ENCODE data around the gene OSBPL3.

The OSBPL3 gene

DNA sequence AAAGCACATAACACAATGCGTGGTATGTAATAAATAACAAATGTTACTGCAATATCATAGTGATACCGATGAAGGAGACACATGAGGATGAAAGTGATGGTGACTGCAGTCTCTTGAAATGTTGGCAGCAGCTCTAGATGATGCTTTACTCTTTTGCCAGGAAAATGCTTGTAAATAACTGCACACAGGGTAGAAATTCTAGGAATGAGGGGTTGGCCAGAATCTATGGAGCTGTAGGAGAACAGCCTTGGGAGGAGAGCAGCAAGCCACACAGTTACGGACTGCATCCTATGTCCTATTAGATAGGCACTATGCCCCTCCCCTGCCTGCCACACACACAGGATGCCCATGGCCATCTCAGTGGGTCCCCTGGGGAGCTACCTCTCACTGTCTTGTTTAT is 125.1 kb downstream of the OSBPL3 start:
- DNase-seq = no peak

DNA sequence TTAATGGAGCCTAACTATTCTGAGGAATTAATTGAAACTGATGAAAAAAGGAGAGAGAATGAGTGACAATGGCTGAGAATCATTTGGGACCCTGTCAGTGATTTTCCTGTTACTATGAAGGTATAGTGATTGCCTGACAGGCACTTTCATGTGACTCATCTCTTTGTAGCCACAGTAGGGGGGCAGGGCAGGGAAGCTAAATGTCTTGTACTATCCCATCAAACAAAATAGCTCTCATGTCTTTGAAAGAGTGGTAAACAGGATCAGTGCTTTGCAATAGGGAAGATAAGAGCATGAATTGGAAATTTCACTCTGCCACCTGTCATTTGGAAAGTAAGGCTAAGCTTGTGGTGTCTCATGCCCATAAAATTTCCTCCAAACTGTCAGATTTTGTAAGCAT is 128.2 kb downstream of the OSBPL3 start:
- peak in 1 of 2 experiments; percentile 16 for DNase-seq

DNA sequence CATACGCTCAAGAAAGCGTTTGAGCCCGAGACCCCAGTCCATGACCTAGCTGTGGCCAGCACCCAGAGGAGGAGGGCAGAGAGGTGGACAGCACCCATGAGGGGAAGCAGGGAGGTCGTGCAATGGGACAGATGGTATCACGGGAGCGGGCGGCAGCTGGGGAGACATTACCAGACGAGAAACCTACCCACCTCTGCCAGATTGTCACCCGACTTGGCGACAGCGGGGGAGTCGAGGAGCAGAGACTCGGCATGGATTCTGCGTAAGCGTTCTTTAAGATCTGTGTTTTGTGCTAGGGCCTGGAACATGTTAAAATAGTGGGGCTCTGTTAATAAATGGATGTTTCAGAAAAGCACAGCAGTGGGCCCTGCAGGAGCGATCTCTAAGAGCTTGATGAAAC is 131.1 kb downstream of the OSBPL3 start:
- no peak for DNase-seq

DNA sequence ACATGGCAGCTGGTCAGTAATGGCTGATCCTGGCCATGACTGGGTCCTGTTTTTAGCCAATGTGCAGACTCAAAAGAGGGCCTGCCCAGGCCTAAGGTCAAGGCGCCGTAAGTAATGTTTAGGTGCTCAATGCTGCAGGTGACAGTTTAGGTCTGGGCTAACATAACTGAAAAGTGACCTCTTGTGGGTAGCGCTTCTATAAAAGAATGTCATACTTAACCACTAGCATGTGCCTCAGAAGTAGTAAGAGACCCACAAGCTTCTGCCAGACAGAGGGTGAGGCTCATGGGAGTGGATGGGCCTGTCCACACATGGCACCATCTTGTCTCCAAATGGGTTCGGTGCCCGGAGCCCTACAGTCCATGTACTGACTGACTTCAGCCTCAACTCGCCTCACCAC is 132.2 kb downstream of the OSBPL3 start:
- no peak for DNase-seq

DNA sequence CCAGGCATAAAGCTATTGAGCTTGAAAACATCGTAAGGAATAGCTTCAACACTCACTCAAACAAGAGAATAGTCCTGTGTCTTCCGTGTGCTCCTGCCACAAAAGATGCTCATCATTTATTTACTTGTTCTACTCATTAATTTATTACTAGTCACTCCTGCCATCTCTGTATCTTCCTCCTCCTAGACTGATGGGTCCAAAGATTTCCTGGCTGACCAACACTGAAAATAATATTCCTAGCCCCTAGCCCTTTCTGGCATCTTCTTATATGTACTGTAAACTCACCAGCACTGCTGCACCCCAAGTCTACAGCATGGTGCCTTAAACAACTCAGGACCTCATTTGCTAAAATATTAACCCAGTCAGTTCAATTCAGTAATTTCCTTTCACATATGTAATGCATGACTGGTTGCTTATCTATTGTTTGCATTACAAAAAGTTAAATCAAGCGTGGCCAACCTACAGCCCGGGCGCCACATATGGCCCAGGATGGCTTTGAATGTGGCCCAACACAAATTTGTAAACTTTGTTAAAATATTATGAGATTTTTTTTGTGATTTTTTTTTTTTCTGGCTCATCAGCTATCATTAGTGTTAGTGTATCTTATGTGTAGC is 136.1 kb downstream of the OSBPL3 start:
- DNase-seq = no peak

DNA sequence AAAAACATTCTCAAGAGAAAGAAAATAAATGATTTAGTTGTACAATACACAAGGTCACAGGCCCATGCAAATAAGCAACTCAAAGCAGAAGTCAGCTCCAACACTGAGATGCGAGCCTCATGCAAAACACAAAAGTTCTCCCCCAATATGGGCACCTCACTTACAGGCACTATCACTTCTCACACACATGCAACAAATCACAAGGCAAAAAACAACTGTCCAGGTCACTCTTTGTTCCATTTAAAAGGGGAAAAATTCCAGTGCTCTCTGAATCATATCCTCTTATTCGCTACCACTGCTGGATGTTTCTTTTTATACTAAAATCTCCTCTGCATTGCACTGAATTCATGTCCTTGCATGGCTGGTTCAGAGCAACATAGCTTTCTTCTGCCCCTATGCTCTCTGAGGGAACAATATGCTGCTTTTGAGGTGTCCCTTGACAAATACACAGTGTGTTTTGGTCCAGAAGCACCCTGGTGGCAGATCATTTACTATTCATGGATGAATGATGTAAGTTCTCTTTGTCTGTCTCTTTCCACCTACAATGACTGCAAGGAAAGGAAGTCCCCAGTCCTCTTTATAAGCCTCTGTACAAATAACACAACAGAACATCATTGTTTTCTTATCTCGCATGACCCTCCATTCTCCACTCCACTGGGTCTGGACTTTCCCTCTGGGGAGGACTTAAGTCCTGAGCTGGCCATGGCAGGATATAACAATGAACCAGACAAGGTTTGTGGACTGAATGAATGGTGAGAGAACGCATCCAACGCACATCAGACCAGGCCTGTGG is 137.3 kb downstream of the OSBPL3 start:
- no peak for DNase-seq

DNA sequence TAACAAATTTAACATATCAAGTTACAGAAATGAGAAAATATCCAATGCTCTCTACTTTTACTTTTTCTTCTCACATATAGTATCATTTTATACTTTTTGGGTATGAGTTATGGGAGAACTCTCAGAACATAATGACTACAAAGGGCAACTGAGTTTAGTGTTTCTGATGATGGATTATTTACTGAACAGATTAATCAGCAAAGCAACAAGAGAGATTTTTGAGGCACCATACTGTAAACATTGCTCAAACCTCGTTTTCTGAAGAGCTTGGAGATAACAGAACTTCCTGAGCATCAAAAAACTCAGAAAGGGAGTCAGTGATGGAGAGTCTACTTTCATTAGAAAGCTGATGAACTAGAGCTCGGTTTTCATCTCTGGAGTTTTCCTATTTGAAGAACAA is 137.9 kb downstream of the OSBPL3 start:
- DNase-seq = no peak

DNA sequence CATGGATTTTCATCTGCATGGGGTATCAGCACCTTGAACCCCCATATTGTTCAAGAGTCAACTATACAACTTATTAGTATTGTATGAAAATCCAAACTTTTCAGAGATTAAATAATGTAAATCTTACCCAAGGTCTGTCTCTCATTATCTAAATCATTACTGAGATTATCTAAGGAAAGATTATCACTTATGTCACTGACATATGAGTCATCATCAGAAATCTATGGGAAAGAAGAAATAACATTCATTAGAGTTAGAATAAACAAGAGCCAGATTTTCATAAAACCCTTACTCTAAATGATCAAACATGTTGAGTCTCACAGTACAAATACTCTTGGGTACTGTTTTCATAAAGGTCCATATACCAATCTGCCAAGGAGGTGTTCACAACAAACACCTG is 139.4 kb downstream of the OSBPL3 start:
- DNase-seq = no peak

DNA sequence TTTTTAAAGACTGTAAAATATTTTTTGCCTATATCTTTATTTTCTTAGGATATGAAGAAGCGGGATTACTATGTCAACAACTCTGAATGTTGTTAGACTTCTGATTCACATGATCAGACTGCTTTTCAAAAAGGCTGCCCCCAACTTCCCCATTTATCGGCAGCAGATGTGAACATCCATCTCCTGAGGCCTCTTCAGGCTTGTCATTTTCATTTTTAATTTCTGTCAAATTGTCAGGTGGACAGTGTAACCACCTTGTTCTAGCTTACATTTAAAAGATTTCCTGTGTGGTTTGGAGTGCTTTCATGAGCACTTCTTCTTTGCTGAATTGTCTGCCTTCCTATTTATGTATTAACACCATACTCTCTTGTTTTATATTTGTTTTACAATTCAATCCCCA is 143.9 kb downstream of the OSBPL3 start:
- no peak for DNase-seq

DNA sequence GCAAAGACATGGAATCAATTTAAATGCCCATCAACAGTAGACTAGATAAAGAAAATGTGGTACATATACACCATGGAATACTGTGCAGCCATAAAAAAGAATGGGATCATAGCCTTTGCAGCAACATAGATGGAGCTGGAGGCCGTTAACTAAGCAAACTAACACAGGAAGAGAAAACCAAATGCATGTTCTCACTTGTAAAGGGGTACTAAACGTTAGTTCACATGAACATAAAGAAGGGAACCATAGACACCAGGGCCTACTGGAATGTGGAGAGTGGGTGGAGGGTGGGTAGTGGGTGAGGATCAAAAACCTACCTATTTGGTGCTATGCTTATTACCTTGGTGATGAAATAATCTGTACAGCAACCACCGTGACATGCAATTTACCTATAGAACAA is 144.3 kb downstream of the OSBPL3 start:
- DNase-seq = no peak

DNA sequence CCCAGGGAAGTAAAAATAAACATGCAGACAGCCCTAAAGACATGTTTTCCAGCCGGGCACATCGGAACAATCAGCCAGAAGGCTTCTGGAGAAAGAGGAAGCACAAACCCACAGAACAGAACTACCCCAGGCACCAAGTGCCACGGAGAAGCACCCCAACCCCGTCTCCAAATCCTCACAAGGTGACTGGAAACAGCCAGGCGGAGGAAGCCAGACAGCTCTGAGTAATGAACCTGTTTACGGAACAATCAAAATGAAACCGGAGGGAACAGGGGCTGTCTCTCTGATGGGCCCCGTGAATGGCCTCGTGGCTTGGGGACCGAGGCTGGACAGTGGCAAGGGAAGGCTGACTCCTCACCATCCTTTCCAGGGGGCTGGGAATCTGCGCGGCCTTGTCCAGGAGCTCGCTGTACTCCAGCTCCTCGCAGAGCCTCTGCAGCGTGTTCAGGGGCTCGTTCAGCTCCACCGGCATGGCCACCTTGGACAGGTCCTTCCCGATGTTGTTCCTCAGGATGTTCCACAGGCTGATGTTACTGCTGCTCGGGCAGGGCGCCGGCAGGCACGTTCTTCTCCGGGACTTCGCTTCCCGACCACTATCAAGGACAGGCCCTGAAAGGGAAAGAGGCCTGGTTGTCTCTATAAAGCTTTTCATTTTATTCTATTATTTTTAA is 145.7 kb downstream of the OSBPL3 start:
- no peak for DNase-seq

DNA sequence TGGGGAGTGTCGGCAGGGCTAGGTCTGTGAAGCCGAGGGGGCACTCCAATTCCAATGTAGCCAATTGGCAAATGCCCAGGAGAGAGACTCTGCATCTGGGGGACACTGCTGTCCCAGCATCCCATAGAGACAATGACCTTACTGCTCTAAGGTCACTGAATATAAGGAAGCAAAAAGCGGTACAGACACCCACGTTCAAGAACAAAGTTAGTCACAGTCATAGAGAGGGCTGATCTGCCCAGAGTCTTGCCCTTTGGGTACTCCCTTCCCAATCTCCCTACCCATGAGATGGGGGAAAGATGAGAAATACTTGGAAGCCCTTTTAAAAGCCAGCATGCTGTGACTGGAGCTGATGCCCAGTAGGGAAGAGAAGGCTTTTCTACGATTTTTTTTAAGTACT is 146.4 kb downstream of the OSBPL3 start:
- DNase-seq = no peak

DNA sequence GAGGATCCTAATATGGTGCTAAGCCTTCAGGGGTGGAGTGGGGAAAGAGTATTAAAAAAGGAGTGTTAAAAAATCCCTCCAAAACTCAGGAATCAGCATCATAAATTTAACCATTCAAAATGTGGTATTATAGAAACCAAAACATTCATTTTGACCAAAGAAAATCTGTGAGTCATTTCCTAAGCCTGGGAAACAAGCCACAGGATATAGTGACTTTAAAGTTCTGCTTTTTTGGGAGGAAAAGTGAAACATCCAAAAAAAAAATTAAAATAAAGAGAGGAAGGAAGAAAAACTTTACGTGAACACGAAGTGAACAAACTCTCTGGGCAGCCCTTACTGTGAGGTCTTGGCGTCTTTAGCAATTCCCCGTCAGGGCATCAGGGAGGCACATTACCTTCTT is 148.7 kb downstream of the OSBPL3 start:
- DNase-seq = no peak

DNA sequence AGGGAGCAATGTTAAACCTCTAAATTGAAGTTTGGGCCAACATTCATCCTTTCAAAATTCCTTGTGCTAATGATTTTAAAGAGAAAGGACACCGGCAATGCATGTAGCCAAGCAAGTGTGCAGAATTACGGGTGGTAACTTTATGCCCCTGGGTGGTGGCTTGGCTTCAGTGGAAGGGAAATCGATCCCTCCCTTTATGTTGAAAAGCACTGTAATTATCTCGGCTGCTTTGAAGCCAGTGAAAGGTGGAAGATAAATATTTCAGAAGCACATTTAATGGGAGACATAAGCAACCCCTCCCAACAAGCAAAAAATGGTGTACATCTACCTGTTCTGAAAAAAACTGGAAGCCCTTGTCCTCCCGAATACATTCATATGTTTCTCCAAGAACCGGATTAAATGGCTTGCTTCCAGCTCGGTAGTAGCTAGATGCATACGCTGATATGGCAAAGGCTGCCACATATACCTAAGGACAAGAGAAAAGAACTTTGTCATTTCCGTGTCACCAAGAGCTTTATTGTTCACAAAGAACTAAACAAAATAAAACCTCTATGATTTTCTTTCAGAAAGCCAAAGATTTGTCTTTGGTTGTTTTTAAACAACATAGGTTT is 149.4 kb downstream of the OSBPL3 start:
- no peak for DNase-seq

DNA sequence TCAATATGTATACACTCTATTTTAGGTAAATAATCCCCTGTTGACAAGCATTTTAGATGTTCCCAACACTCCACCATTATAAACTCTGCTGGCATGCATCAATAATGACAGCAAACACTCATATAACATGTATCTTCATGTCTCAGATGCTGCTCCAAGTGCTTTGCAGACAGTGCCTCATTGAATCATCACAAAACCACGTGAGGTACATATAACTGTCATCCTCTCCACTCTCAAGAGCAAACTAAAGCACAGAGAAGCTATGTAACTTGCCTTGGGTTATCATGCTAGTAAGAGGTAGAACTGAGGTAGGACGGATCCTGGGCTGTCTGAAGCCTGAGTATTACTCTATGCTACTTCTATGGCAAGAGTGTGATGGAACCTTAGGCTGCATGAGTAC is 150.2 kb downstream of the OSBPL3 start:
- no peak for DNase-seq

DNA sequence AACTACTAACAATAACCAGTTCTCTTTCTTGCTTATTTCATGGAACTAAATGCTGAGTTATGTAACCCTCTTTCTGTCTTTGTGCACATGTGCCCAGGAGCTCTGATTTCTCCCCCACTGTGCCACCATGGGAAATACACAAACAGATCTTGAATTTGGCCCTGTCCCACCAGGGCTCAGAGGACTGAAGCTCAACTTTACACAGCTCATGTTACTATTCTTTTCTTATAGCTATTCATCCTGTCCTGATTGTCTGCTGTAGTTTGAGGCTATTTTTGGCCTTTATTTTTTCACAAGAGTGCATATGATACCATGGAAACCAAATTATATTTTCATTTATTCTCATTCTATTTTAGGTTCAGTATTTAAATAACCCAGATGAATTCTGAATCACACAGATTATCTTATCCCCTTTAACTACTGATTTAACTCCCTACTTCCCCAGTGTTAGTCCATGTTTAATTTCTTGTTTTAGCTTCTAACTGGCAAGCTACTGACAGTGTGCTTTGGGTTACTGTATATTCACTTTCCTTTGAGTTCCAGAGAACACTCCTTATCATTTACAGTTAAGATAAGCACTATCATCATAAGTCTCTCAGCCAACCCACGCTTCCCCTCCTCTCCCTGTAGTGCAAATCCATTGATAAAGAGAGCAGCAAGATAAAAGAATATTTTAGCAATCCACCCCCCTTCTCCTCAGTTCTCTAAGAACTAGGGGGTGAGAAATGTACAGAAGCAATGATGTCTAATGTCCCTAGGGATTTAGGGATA is 150.9 kb downstream of the OSBPL3 start:
- peak in 1 of 2 experiments; percentile 26 for DNase-seq

DNA sequence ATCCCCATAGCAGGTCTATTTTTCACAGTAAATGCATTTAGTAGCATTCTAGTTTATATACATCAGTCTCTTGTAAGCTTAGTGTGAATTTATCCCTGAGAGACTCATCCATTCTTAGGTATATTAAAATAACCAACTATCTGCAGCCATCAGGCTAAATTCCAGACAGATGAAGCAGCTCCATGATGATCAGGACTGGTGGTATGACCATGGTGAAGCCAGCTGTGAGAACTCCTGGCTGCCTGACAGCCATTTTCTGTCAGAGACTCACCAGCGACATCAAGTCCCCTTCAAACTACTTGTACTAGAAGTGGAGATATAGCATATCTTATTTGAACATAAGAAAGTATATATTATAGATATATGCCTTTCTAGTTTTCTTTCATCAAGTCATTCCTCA is 152.4 kb downstream of the OSBPL3 start:
- DNase-seq = no peak

DNA sequence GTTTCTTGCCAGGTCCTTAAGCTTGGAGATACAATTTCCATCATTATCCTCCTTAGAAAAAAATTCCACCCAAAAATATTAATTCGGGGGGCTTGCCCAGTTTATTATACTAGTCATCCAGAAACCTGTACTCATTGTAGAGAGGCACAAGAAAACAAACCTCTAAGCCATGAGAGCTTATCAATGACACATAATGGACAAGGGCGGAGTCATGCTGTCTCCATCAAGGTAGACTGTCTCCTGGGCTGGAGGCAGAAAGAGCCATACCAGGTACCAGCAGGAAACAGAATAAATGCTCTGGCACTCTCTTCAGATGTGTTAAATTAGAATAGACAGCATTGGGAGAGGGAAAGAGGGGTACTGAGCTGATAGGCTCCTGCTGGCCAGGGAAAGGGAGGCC is 153.0 kb downstream of the OSBPL3 start:
- DNase-seq = no peak

DNA sequence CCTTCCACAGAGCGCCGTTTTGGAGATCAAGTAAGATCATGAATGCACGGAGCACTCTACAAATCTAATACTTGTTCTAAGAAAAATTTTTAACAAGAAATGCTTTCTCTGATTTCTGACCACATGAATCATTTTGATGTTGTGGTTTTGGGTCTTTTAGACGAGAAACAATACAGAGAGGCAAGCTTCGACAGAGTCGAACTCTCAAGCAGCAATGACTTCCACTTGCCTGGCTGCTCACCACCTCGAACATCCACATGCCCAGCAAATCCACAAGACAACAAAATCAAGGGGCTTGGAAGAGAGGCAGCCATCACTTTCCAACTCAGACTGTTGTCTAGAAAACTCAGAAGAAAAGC is 153.3 kb downstream of the OSBPL3 start:
- no peak for DNase-seq

DNA sequence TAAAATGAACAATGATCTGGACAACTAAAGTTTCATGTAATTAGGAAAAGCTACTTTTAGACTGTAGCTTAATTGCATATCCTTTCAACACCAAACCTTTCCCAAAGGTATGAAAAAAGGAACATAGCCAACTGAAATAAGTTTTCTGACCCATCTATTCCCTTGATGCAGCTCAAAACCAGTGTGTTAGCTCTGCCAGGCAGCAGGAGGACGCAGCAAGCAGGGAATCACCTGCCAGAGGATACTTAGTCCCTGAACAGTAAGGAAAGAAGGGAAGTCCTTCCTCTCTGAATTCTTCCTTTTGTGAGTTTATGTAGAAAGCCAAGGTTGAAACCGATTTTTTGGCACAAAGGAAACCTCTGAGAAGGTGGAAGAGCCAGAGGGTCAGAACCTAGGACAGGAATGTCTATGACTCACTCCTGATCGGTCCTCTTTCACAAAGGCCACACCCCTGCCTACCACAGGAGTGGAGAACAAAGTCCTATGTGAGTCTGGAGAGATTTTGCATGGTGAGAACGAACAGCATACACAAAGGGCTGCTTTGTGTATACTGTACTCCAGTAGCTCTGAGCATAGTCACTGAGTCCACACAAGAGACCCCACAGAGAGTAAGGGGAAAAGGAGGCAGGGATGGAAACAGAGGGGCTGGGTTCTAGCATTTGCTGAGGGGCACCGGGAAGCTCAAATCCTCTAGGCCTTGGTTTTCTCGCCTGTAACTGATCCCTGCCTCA is 153.9 kb downstream of the OSBPL3 start:
- peak in 1 of 2 experiments; percentile 70 for DNase-seq

DNA sequence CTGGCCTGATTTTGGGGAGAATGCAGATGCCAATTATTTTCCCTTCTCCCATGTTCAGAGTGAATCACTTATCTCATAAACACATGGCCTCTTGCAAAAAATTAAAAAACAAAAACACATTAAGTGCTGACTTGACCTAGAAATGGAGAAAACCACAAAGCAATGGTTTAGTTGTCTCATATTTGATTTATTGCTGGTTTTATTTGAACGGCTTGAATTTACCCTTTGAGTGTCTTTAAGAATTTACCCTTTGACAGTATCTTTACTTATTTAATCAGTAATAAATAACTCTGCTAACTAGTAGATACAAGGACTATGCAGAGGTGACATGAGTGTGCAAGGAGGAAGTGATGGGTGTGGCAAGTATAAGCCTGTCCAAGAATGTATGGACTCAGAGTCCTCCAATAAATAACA is 154.6 kb downstream of the OSBPL3 start:
- DNase-seq = peak in 1 of 2 experiments; percentile 15

DNA sequence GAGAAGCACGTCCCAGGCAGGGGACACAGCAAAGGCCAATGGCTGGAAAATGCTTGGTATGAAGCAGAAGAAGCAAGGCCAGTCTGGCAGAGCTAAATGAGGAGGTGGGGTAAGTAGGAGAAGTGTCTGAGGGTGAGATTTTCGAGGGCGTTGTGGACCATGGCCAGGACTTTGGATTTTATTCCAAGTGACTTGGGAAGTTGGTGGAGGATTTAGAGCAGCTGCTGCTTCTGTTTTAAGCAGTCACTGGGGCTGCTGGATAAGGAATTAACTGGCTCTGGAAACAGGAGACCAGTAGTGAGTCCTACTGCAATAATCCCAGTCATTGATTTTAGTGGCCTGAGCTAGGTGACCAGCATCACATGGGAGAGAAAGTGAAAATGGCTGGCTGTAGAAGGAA is 155.1 kb downstream of the OSBPL3 start:
- DNase-seq = no peak

All from SW 1271 (cell line).